HCT116 (cell line): ENCODE results near the gene RIBC2. TPM values are rescaled to one million over a fixed set of nuclear protein-coding genes. Genes with fewer than 3 reads are reported as not detected.

Source experiments
- ATAC-seq: fragments of 200-7000 bp; cut with Tn5 transposase; 2 replicates; pipeline ENCODE4 v1.9.1; 2020; ENCODE audit warnings: mild to moderate bottlenecking, moderate library complexity
- BruUV-seq: library from RNA; stranded (reverse); fragments of 400-500 nt; replicated peaks from 2 replicates; lab custom pipeline; 2021; lab: Mats Ljungman, UMichigan
- CTCF ChIA-PET: fragments of 300-600 bp; sonication (Branson Sonifier 250); formaldehyde crosslinking; loops from one replicate; lab custom pipeline; 2021; ENCODE audit warnings: antibody characterized with exemption; lab: Charles Lee
- POLR2A ChIA-PET: fragments of 300-600, 350-600 bp; sonication (Branson Sonifier 250); formaldehyde crosslinking; loops from one replicate; lab custom pipeline; 2021; ENCODE audit warnings: antibody characterized with exemption; lab: Charles Lee
- RAD21 ChIA-PET, 2 experiments: fragments of 300-600 bp; sonication (Branson Sonifier 250); formaldehyde crosslinking; loops; one replicate each; lab custom pipeline; 2023; ENCODE audit warnings: low total read pairs in 2 of 2; ENCODE audit not compliant: uncharacterized antibody in 2 of 2, unreplicated experiment in 2 of 2, low non-redundant PET in 1 of 2; lab: Charles Lee
- DNase-seq: peaks from one replicate; pipeline ENCODE4 v3.0.0-alpha.2; 2010; ENCODE audit warnings: low read depth, low spot score
- H2AFZ ChIP-seq: fragments of 200-600 bp; shearing (Covaris generic), sonication (generic); 2 replicates; pipeline ENCODE4 v1.6.1; 2017; ENCODE audit warnings: low read depth, mixed run types, mixed read lengths, antibody characterized with exemption, low read length; ENCODE audit not compliant: poor library complexity, severe bottlenecking
- H3K27ac ChIP-seq: 2 replicates; pipeline ENCODE4 v1.5.1; 2012; ENCODE audit warnings: low read depth, low read length
- H3K27me3 ChIP-seq: fragments of 200-600 bp; sonication (generic); 2 replicates; pipeline ENCODE4 v1.6.1; 2016; ENCODE audit warnings: mixed run types, low read length, mixed read lengths; ENCODE audit not compliant: insufficient read depth
- H3K36me3 ChIP-seq, 2 experiments: fragments of 200-500 bp in 1 of 2; fragments of 200-600 bp in 1 of 2; sonication (Bioruptor generic) in 1 of 2; sonication (generic) in 1 of 2; 2 replicates each; pipeline versions ENCODE4 v1.5.1 to v1.6.1; 2014 to 2016; ENCODE audit warnings: low read length in 2 of 2, inconsistent platforms in 1 of 2, mixed read lengths in 1 of 2, mixed run types in 1 of 2; ENCODE audit not compliant: insufficient read depth in 2 of 2, control insufficient read depth in 1 of 2
- H3K4me1 ChIP-seq, 2 experiments: fragments of 200-600 bp in 1 of 2; sonication (generic) in 1 of 2; 2 replicates each; pipeline versions ENCODE4 v1.5.1 to v1.6.1; 2012 to 2017; ENCODE audit warnings: low read length in 2 of 2, inconsistent platforms in 1 of 2, mild to moderate bottlenecking in 1 of 2, mixed read lengths in 1 of 2, mixed run types in 1 of 2, moderate library complexity in 1 of 2; ENCODE audit not compliant: insufficient read depth in 2 of 2, control insufficient read depth in 1 of 2
- H3K4me2 ChIP-seq: fragments of 200-600 bp; sonication (generic); 2 replicates; pipeline ENCODE4 v1.6.1; 2017; ENCODE audit warnings: mixed run types, low read length, mixed read lengths
- H3K4me3 ChIP-seq, 2 experiments: fragments of 200-600 bp in 1 of 2; sonication (generic) in 1 of 2; replicated peaks in 1 of 2; 2 replicates each; pipeline ENCODE4 v1.5.1; 2011 to 2016; ENCODE audit warnings: low read length in 2 of 2, control low read depth in 1 of 2, low read depth in 1 of 2, mild to moderate bottlenecking in 1 of 2, mixed read lengths in 1 of 2, mixed run types in 1 of 2
- H3K79me2 ChIP-seq: fragments of 200-600 bp; sonication (generic); 2 replicates; pipeline ENCODE4 v1.6.1; 2017; ENCODE audit warnings: mild to moderate bottlenecking, mixed run types, low read length, moderate library complexity, mixed read lengths; ENCODE audit not compliant: insufficient read depth
- H3K9ac ChIP-seq: fragments of 200-600 bp; sonication (generic); 2 replicates; pipeline ENCODE4 v1.6.1; 2016; ENCODE audit warnings: low read length, mixed read lengths
- H3K9me2 ChIP-seq: fragments of 200-600 bp; sonication (generic), shearing (Covaris generic); 2 replicates; pipeline ENCODE4 v1.6.1; 2017; ENCODE audit warnings: mixed run types, mild to moderate bottlenecking, moderate library complexity; ENCODE audit not compliant: insufficient read depth
- H3K9me3 ChIP-seq, 2 experiments: fragments of 200-500 bp in 1 of 2; fragments of 200-600 bp in 1 of 2; sonication (Bioruptor generic) in 1 of 2; sonication (generic) in 1 of 2; 2 replicates each; pipeline ENCODE4 v1.6.1; 2014 to 2017; ENCODE audit warnings: low read length in 2 of 2, mixed read lengths in 2 of 2, inconsistent platforms in 1 of 2, low read depth in 1 of 2, mild to moderate bottlenecking in 1 of 2, mixed run types in 1 of 2, moderate library complexity in 1 of 2; ENCODE audit not compliant: control insufficient read depth in 1 of 2, insufficient read depth in 1 of 2
- H4K20me1 ChIP-seq: fragments of 200-600 bp; sonication (generic), shearing (Covaris generic); 2 replicates; pipeline ENCODE4 v1.6.1; 2017; ENCODE audit warnings: mixed run types, mild to moderate bottlenecking, moderate library complexity; ENCODE audit not compliant: insufficient read depth
- CBX3 ChIP-seq: IDR thresholded peaks from 2 replicates; pipeline ENCODE4 v1.6.1; 2012; ENCODE audit warnings: low read depth
- EGR1 ChIP-seq: IDR thresholded peaks from 2 replicates; pipeline ENCODE4 v1.6.1; 2012; ENCODE audit warnings: low read depth
- EZH2phosphoT487 ChIP-seq: fragments of 200-600 bp; IDR thresholded peaks from 2 replicates; pipeline ENCODE4 v1.6.1; 2018; ENCODE audit warnings: antibody characterized with exemption, borderline replicate concordance
- FOSL1 ChIP-seq: IDR thresholded peaks from 2 replicates; pipeline ENCODE4 v1.6.1; 2012; ENCODE audit warnings: low read depth
- POLR2AphosphoS5 ChIP-seq: IDR thresholded peaks from 2 replicates; pipeline ENCODE4 v1.6.1; 2011; ENCODE audit warnings: mild to moderate bottlenecking, low read depth, low read length, moderate library complexity
- RAD21 ChIP-seq: IDR thresholded peaks from 2 replicates; pipeline ENCODE4 v1.6.1; 2012; ENCODE audit warnings: low read depth, mild to moderate bottlenecking
- SP1 ChIP-seq: IDR thresholded peaks from 2 replicates; pipeline ENCODE4 v1.6.1; 2012; ENCODE audit warnings: low read depth
- SRF ChIP-seq: IDR thresholded peaks from 2 replicates; pipeline ENCODE4 v1.6.1; 2012; ENCODE audit warnings: low read depth
- YY1 ChIP-seq: IDR thresholded peaks from 2 replicates; pipeline ENCODE4 v1.6.1; 2011; ENCODE audit warnings: low read length, low read depth, moderate library complexity, mild to moderate bottlenecking; ENCODE audit not compliant: insufficient replicate concordance; ENCODE audit errors: extremely low read depth
- intact Hi-C: fragments of 100-400 bp; cut with micrococcal nuclease; formaldehyde crosslinking; loops from 2 replicates; pipeline ENCODE4 v1.10.0; 2022
- total RNA-seq: library from RNA; stranded (reverse); gene quantifications from one replicate; pipeline ENCODE4 v1.2.1, GENCODE V29; 2021; ENCODE audit not compliant: unreplicated experiment
- TF ChIP-seq, protein P1 (sequence below), 3 experiments: fragments of 200-600 bp in 1 of 3; sonication (generic) in 1 of 3; IDR thresholded peaks in 2 of 3; conservative IDR thresholded peaks in 1 of 3; 2 replicates each; pipeline ENCODE4 v1.5.1; 2012 to 2017; ENCODE audit warnings: low read depth in 2 of 3, low read length in 2 of 3, antibody characterized with exemption in 1 of 3, borderline replicate concordance in 1 of 3, control low read depth in 1 of 3, mild to moderate bottlenecking in 1 of 3, mixed read lengths in 1 of 3, mixed run types in 1 of 3, moderate library complexity in 1 of 3; ENCODE audit not compliant: insufficient read depth in 1 of 3
- TF ChIP-seq, protein P2 (sequence below): IDR thresholded peaks from 2 replicates; pipeline ENCODE4 v1.6.1; 2012

RIBC2 gene
- total RNA-seq, 1 experiment from 2014 or later: 8.3 TPM

DNA sequence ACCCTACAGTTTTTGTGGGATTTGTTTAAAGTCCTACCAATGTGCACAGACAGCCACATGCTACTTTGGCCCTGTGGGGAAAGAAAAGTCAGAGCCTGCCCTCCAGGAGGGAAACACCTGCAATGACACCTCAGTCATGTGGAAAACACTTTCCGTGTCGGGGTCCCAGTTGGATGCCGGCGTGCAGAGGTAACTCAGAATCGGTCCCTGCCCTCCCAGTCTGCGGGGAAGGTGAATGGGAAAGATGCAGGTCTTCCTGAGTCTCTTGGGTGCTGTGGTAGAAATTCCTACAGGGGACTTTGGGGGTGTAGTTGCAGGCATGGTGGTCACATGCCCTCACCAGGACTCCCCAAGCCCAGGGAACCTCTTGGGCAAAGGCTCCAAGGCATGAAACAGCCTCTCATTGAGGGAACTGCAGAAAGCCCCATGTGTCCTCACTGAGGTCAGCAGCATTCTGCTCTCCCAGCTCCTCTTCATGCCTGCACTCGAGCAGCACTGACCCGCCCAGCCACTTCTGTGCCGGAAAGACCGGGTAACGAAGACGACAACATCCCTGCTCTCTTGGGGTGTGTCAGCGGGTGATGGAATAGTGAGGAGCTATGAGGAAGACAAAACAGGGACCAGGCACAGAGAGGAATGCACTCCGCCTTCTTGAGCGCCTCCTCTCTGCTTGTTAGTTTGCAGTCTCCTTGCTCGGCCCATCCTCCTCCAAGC, 4.7 kb downstream of the RIBC2 start:
- POLR2A ChIA-PET: no interaction called here
- BruUV-seq: no TSS peak
- intact Hi-C loops: no loop called here

More for the DNA sequence above, 4.7 kb downstream of the RIBC2 start:
- ATAC-seq (no peak), DNase-seq (no peak)
- Histone ChIP-seq H3K27ac (no peak overlapping the region), H3K4me2 (no peak overlapping the region), H3K4me3 (no peak overlapping the region), H2AFZ (no peak overlapping the region), H3K9me3 (no peaks in the 10 kb centered on the region), H3K9me2 (no peaks in the 10 kb centered on the region), H3K79me2 (no peaks in the 10 kb centered on the region), H3K4me1 (peaks cover 7 to 10% of the 10 kb centered on the region in 2 experiments), H4K20me1 (no peaks in the 10 kb centered on the region), H3K9ac (no peak overlapping the region), H3K36me3 (no peaks in the 10 kb centered on the region; a peak in 1 of 4 replicates), H3K27me3 (no peaks in the 10 kb centered on the region)
- no peak for TF ChIP-seq POLR2AphosphoS5
- no peak for TF ChIP-seq EZH2phosphoT487
- no peak for TF ChIP-seq RAD21
- TF ChIP-seq SP1: no peak
- TF ChIP-seq, protein P1, sequence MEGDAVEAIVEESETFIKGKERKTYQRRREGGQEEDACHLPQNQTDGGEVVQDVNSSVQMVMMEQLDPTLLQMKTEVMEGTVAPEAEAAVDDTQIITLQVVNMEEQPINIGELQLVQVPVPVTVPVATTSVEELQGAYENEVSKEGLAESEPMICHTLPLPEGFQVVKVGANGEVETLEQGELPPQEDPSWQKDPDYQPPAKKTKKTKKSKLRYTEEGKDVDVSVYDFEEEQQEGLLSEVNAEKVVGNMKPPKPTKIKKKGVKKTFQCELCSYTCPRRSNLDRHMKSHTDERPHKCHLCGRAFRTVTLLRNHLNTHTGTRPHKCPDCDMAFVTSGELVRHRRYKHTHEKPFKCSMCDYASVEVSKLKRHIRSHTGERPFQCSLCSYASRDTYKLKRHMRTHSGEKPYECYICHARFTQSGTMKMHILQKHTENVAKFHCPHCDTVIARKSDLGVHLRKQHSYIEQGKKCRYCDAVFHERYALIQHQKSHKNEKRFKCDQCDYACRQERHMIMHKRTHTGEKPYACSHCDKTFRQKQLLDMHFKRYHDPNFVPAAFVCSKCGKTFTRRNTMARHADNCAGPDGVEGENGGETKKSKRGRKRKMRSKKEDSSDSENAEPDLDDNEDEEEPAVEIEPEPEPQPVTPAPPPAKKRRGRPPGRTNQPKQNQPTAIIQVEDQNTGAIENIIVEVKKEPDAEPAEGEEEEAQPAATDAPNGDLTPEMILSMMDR (IDR thresholded peaks at IDR 0.05 in 2 of 3, conservative IDR thresholded peaks at IDR 0.05 in 1 of 3; ENCODE audit: borderline replicate concordance in 1 of 3, insufficient read depth in 1 of 3, low read depth in 2 of 3, low read length in 2 of 3): no peak
- TF ChIP-seq SRF: no peak
- TF ChIP-seq YY1: no peak
- no peak for TF ChIP-seq FOSL1
- TF ChIP-seq EGR1: no peak
- no peak for TF ChIP-seq CBX3
- TF ChIP-seq, protein P2, sequence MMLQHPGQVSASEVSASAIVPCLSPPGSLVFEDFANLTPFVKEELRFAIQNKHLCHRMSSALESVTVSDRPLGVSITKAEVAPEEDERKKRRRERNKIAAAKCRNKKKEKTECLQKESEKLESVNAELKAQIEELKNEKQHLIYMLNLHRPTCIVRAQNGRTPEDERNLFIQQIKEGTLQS: no peak
- CTCF ChIA-PET: no interaction called here
- RAD21 ChIA-PET: no interaction called here
